Activated CD8-positive, alpha-beta memory T cell treated with anti-CD3 and anti-CD28 coated beads for 1 hour (primary cell): ENCODE data around the gene ZNRF2.
A peak's percentile ranks its signal among the peaks of the same experiment; 100 is the strongest.

Experiments used
- DNase-seq, 2 donors: peaks; one replicate each; pipeline ENCODE4 v3.0.0-alpha.2; 2020; ENCODE audit warnings: low read depth in 1 of 2; ENCODE audit errors: extremely low read depth in 1 of 2

The ZNRF2 gene

DNA sequence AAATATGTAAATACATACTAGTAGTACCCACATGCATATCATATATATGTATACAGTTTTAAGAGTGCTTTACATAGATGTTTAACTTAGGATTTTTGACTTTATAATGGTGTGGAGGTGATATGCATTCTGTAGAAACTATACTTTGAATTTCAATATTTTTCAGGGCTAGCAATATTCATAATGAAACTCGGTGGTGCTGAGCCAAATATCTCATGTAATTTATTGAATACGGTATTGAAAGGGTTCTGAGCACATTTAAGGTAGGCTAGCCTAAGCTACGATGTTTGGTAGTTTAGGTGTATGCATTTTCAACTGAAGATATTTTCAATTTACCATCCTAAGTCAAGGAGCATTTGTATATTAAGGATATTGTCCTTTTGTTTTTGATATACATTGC lies 36.0 kb downstream of the ZNRF2 start:
- no peak for DNase-seq

DNA sequence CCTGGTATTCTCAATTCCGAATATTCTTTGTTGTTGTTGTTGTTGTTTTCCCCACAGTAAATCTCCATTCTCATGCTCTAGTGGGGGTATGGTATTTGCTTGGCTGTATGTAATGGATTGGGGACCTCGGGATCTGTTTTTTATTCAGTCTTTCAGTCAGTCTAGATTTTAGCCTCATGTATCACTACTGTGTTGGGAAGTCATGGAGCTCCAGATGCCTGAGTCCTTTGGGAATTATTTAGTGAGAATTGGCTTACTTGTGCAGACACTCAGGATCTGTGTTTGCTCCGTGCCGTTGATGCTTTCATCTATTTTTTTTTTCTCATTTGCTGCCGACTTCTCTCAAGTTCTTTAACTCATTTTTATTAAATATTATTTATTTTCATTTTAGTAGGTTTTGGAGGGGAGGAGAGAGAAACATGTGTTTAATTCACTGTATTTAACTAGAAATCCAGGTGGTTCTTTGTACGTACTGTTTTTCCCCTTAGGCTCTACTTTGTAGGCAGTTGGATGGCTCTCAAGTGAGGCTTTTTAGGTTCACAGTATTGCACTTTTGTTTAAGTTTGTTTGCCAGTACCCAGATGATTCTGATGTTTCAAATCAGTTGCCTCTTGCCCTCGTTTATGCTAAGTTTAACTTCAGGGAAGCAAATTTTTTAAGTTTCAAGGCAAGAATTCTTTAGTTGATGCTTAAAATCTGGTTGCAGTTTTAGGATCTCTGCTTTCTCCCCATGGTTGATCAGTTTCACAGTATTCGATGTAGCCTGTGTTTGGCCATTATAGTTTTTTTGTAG lies 36.9 kb downstream of the ZNRF2 start:
- no peak for DNase-seq

DNA sequence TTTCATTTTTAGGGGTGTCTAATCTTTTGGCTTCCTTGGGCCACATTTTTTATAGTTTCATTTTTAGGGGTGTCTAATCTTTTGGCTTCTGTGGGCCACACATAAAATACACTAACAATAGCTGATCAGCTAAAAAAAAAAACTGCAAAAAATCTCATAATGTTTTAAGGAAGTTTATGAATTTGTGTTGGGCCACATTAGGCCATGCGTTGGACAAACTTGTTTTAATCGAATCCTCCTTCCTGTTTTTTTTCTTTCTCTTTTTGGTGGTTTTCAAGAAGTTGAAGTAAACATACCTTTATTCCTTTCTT lies 37.4 kb downstream of the ZNRF2 start:
- DNase-seq: no peak

DNA sequence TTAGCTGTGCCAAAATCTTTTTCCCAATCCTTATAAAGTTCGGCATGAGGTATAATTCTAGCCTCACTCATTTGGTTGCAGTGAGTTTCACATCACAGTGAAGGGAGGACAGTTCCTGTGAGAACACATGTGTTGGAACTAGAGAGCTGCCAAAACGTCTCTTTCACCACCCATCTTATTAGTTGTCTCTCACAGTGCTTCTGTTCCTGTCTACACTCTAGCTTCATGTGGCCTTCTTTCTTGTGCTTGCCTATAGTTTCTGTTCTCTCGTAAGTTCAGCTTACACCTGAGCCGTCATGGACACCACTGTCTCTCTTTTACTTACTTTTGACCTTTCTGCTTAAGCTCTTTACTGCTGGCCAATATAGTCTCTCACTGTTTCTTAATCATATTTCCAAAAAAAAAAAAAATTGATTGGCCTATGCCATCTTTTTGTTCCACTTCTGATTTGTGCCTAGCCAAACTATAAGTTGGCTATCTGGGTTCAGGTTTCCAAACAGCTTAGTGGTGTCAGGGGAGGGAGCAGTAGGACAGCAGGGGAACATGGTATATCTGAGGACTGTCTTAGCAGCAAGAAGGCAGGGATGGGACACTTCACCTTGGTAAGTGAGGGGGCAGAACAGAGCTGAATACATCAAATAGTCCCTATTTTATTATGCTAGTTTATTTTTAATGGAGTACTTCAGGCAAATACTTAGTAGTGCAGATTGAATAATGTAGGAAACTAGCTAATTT lies 38.0 kb downstream of the ZNRF2 start:
- no peak for DNase-seq

DNA sequence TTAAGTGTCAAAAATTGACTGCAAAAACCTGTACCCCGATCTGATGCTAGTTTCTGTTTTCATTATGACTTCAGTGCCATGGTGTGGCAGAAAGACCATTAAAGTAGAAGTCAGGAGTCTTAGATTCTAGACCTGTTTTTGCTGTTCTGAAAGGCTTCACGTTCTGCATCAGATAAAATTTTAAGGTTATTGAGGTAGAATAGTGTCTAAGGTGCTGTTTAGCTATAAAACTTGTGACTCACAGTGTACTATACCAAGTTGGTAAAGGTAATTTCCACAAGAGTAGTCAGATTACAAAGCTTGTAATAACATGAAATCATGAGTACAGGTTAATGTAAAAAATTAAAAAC lies 38.6 kb downstream of the ZNRF2 start:
- no peak for DNase-seq

- DNase-seq: no peak
Measured at GRCh38 chr7:30327813-30328212, 43.4 kb downstream of the ZNRF2 start.

- no peak for DNase-seq
Measured at GRCh38 chr7:30328381-30328780, 44.0 kb downstream of the ZNRF2 start.

DNA sequence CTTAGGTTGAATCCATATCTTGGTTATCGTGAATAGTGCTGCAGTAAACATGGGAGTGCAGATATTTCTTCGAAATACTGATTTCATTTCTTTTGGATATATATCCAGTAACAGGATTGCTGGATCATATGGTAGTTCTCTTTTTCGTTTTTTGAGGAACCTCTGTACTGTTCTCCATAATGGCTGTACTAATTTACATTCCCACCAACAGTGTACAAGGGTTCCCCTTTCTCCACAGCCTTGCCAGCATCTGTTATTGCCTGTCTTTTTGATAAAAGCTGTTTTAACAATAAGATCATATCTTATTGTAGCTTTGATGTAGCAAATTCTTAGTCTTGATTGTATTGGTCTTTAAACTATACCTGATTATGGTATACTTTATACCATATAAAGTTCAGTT lies 45.3 kb downstream of the ZNRF2 start:
- no peak for DNase-seq

DNA sequence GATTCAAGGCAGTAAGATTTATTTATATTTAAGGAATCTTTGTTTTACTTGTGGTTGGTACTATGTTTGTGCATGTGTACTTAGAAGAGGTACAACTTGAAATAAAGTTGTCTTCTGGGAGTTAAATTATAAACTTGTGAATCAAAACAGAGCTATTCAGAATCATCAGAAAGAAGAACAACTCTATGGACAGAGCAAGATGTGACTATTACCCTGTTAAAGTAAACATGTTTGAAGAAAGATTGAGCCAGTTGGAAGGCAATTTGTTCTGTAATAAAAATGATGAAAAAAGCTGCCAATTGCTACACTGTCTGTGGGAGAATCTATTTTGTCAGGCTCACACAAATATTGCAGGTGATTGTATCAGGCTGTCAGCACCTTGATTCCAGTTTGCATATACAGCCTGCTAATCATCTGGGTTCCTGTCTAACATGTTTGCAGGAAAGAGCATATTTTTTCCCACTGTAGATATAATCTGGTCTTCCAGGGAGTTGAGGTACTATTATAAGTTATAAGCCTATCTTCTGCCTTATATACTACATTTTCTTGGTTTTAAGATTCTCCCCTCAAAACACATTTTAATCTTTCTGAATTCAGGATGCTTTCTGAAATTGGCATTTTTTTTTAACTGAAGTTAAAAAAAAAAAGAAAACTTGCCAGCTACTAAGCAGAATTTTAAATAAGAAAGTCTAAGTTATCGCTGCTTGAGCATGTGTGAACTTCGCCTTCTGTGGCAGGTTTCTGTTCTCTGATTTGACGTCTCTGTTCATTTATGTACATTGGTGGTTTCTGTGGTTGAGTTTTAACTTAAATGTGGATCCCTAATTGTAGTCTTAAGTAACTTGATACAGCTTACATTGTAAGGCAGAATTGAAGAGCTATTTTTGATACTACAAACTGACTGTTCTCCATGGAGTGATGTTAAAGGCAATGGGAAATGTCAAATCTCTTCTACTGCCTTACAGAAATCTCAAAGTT lies 46.0 kb downstream of the ZNRF2 start:
- no peak for DNase-seq

- no peak for DNase-seq
Measured at GRCh38 chr7:30331338-30331737, 46.9 kb downstream of the ZNRF2 start.

GRCh38 chr7:30332549-30332948 lies 48.2 kb downstream of the ZNRF2 start:
- DNase-seq: no peak

DNA sequence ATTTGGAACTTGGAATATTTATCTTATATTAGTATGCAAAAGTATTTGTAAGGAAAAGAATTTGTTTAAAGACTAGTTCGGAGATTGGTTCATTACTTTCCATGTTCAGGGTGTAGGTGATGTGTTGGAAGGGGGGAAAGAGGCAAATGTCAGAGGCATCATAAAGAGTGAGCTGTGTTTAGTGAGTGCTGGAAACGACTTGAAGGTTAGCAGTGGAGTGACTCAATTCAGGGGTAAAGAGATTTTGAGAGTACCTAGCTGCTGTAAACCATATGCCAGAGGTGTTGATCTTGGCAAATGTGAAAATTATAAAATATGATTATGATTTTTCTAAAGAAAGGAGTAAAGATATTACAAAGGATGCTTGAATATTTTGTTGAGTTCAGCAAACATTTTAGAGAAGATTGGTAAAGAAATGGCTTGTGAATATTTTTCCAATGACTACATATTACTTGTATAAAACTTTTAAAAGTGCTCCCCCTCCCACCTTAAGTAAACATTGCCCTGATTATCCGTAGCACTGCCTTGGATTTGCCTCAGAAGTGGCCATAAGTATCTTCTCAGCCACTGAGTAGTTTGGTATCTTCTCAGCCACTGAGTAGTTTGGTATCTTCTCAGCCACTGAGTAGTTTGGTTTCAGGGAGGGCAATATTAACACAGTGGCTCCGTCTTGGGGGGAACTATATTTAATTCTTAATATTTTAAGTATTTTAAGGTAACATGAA lies 51.5 kb downstream of the ZNRF2 start:
- DNase-seq: no peak

DNA sequence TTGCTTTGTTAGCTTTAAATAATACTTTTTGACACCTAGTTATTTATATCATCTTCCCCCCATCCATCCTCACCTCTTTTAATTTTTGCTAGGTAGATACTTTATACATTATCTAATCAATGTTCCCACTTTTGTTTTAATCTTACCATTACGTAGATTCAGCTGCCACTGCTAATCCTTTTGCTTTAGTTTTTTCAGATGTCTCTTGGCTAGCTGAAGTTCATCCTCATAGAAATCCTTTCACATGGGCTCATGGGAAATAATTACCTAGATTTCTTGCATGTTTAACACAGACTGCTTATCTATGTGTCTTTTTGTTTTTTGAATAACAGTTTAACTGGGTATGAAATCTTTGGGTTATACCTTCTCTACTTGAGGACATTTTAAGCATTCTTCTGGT lies 60.1 kb downstream of the ZNRF2 start:
- no peak for DNase-seq

DNA sequence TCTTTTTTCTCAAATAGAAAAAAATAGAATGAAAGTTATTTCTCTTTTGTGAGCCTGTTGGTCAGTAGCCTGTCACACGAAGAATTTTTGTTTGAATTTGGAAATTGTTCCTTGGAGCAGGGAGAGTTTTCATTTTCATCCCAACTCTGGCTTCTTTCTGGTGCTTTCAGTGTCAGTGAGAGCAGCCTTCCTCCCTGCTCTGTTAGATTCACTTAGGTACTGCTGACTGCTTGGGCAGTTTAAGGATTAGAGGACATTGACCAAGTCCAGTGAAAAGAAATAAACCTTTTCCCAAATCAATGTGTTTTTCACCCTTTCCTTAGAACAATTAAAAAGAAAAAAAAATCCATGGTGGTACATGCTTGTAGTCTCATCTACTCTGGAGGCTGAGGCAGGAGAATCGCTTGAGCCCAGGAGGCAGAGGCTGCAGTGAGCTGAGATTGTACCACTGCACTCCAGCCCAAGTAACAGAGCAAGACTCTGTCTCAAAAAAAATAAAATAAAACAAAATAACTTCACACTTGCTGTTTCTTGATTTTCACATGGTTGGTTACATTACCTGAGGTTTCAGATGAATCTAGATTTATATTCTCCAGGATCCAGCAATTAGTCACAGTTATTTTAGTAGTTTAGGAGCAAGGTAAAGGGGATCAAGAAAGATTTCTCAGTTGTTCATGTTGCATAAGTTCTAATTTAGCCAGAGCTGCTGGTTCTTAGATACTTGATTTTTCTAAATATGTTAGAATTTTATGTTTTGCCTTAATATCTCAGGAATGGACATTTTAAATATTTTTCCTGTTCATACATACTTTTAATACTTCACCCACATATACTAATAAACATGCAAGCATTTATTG lies 63.1 kb downstream of the ZNRF2 start:
- no peak for DNase-seq

DNA sequence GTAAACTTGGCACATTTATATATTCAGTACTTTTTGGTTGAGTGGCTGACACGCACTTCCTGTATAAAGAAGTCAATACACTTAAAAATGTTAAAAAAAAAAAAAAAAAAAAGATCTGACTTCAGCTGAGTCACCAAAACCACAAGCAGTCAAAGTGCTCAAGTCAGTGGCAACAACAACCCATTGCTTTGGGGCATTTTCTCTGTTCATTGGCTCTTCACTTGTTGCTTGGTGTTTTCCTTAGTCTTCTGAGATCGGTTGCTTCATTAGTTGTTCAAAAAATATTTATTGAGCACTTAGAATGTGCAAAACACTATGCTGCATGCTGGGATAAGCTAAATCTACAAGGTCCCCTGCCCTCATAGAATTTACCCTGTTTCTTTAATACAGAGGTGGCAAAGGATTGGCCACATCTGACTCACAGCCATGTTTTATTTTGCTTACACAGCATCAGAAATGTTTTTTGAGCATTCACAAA lies 63.7 kb downstream of the ZNRF2 start:
- DNase-seq: peak; percentile 13 to 19

GRCh38 chr7:30349170-30349569 lies 64.8 kb downstream of the ZNRF2 start:
- DNase-seq: no peak

DNA sequence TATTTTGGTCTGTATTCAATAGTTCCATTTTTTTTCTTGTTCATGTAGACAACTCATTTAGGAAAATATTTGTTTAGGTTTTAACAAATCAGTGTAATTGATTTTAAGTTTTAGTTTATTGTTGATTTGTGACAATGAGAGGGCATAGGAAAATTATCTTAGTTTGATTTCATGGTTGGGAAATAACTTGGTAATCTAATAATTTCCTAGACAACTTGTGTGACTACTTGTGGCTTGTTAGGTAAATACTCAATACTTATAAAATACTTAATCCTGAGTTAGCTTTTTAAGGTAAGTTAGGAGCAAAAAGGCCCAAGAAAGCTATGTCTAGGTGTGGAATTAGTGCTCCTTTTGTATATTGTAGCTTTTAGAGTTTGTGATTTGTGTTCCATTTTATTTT lies 65.4 kb downstream of the ZNRF2 start:
- no peak for DNase-seq

DNA sequence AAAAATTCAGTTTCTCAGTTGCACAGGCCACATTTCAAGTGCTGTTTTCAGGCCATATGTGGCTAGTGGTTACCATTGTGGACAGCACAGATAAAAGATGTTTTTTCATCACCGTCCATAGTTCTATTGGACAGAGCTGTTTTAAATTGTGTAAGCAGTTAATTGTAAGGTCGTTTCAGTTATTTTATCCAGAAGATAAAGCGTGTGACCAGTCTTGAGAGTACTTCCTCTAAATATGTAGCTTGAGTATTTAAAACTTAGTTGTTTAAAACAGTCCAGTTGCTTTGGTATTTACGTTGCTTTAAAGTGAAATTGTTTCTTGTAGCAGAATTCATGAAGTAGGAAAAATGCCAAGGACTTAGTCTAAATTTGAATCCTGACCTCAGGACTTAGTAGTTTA lies 66.9 kb downstream of the ZNRF2 start:
- no peak for DNase-seq

DNA sequence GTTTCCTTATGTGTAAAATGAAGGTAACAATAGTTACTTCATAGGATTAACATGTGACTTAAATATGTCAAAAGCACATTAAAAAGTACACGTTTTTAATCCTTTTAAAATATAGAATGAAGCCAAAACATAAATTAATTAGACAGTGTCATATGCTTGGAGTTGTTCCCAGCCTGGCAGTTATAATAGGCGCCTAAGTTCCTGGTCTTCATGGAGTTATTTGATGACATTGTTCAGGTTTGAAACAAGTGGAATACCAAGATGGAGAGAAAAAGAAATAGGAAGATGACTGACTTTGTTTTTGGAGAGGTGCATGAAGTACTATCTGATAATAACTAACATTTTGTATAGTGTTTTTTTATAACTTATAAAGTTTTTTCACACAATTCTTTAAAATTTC lies 67.3 kb downstream of the ZNRF2 start:
- no peak for DNase-seq

GRCh38 chr7:30352169-30352568 lies 67.8 kb downstream of the ZNRF2 start:
- no peak for DNase-seq
